K562 (cell line): ENCODE data around the gene LINC00632. TPM values are rescaled to one million over a fixed set of nuclear protein-coding genes. Genes with fewer than 3 reads are reported as not detected.

Experiments
- ATAC-seq: fragments of 200-7000 bp; cut with Tn5 transposase; 3 replicates; pipeline ENCODE4 v1.9.1; 2020; ENCODE audit warnings: moderate library complexity
- BruUV-seq: library from RNA; stranded (reverse); fragments of 400-500 nt; replicated peaks from 2 replicates; lab custom pipeline; 2021; lab: Mats Ljungman, UMichigan
- CTCF ChIA-PET: fragments of 300-600 bp; formaldehyde crosslinking; extraction: SDS; loops from one replicate; lab custom pipeline; 2021; ENCODE audit warnings: low intra/inter-chr PET ratio; lab: Yijun Ruan, JAX
- POLR2A ChIA-PET: fragments of 300-600, 350-650 bp; sonication (Branson Sonifier 250); formaldehyde crosslinking; extraction: SDS; loops from one replicate; lab custom pipeline; 2021; ENCODE audit warnings: antibody characterized with exemption, inconsistent platforms; lab: Yijun Ruan, JAX
- DNase-seq, 4 experiments: peaks; one replicate each; pipeline versions ENCODE4 v3.0.0 to v3.0.0-alpha.2; 2011 to 2018; ENCODE audit warnings: low spot score in 3 of 4, mixed read lengths in 3 of 4; ENCODE audit errors: extremely low read depth in 1 of 4
- FAIRE-seq: peaks from 2 replicates; lab custom pipeline; 2011; peaks lifted over from hg19 to GRCh38; lab: Jason Lieb, UNC
- H2AFZ ChIP-seq: 2 replicates; pipeline ENCODE4 v1.6.0; 2011; ENCODE audit warnings: low read depth, low read length, control low read depth, inconsistent platforms
- H3K27ac ChIP-seq: fragments of 200-600 bp; 3 replicates; pipeline ENCODE4 v1.8.0; 2011; ENCODE audit warnings: low read depth, mild to moderate bottlenecking, control low read depth, inconsistent platforms, low read length, moderate library complexity, mixed read lengths; ENCODE audit errors: extremely low read depth
- H3K27me3 ChIP-seq, 2 experiments: fragments of 300-600 bp in 1 of 2; 2 replicates in 1 of 2; 3 replicates in 1 of 2; pipeline versions ENCODE4 v1.6.0 to v1.8.0; 2011; ENCODE audit warnings: inconsistent platforms in 2 of 2, low read length in 2 of 2, mild to moderate bottlenecking in 1 of 2, mixed read lengths in 1 of 2, moderate library complexity in 1 of 2; ENCODE audit not compliant: control insufficient read depth in 2 of 2, insufficient read depth in 2 of 2
- H3K36me3 ChIP-seq: fragments of 300-600 bp; 3 replicates; pipeline ENCODE4 v1.8.0; 2011; ENCODE audit warnings: mild to moderate bottlenecking, low read length, inconsistent platforms; ENCODE audit not compliant: control insufficient read depth, insufficient read depth
- H3K4me1 ChIP-seq, 2 experiments: fragments of 200-600 bp in 1 of 2; replicated peaks in 1 of 2; 2 replicates in 1 of 2; 3 replicates in 1 of 2; pipeline versions ENCODE4 v1.5.1 to v1.8.0; 2011; ENCODE audit warnings: inconsistent platforms in 2 of 2, low read length in 2 of 2, mild to moderate bottlenecking in 1 of 2, mixed read lengths in 1 of 2, moderate library complexity in 1 of 2; ENCODE audit not compliant: control insufficient read depth in 2 of 2, insufficient read depth in 2 of 2
- H3K4me2 ChIP-seq: 2 replicates; pipeline ENCODE4 v1.6.1; 2011; ENCODE audit warnings: low read length, control low read depth, inconsistent platforms, mixed read lengths; ENCODE audit not compliant: insufficient read depth
- H3K4me3 ChIP-seq: fragments of 200-600 bp; sonication (generic), shearing (Covaris generic); 2 replicates; pipeline ENCODE4 v1.5.1; 2016; ENCODE audit warnings: control low read depth, inconsistent platforms
- H3K79me2 ChIP-seq: fragments of 200-600 bp; 3 replicates; pipeline ENCODE4 v1.8.0; 2011; ENCODE audit warnings: low read length, inconsistent platforms; ENCODE audit not compliant: control insufficient read depth, insufficient read depth
- H3K9ac ChIP-seq, 2 experiments: 2 replicates each; pipeline versions ENCODE4 v1.6.0 to v1.6.1; 2011; ENCODE audit warnings: low read depth in 2 of 2, low read length in 2 of 2, control low read depth in 1 of 2, inconsistent platforms in 1 of 2, mild to moderate bottlenecking in 1 of 2, mixed read lengths in 1 of 2; ENCODE audit not compliant: insufficient read depth in 1 of 2
- H3K9me1 ChIP-seq: one replicate; pipeline ENCODE4 v1.6.0; 2011; ENCODE audit warnings: inconsistent platforms, mild to moderate bottlenecking, low read length, moderate library complexity; ENCODE audit not compliant: control insufficient read depth, insufficient read depth
- H3K9me3 ChIP-seq: replicated peaks from 2 replicates; pipeline ENCODE4 v1.5.1; 2011; ENCODE audit warnings: low read depth, low read length, inconsistent platforms; ENCODE audit not compliant: control insufficient read depth, insufficient read depth
- H4K20me1 ChIP-seq: replicated peaks from 2 replicates; pipeline ENCODE4 v1.6.1; 2011; ENCODE audit warnings: low read length, inconsistent platforms, mixed read lengths; ENCODE audit not compliant: control insufficient read depth, insufficient read depth
- MED1 ChIP-seq: sonication (generic); formaldehyde crosslinking; IDR thresholded peaks from 2 replicates; pipeline ENCODE4 v1.8.1; 2023; ENCODE audit warnings: missing genetic modification reagents, borderline replicate concordance
- SNIP1 ChIP-seq: fragments of 450-650 bp; IDR thresholded peaks from 2 replicates; pipeline ENCODE4 v1.7.1; 2017; ENCODE audit warnings: low read depth, mild to moderate bottlenecking
- ZNF311 ChIP-seq: fragments of 250-450 bp; sonication (Bioruptor Pico); IDR thresholded peaks from 2 replicates; pipeline ENCODE4 v1.4.0; 2020; ENCODE audit warnings: mild to moderate bottlenecking, moderate library complexity
- WGBS: fragments of 100-300 bp; shearing (Covaris generic); methylation state at CpG from one replicate; pipeline ENCODE4 v1.1.6; 2016; ENCODE audit warnings: low coverage, mixed read lengths; ENCODE audit not compliant: insufficient coverage; ENCODE audit errors: missing lambda C conversion rate; 5-methylcytosine and 5-hydroxymethylcytosine counted together
- in situ Hi-C: fragments of 300-500 bp; cut with MboI; formaldehyde crosslinking; loops from 4 replicates; pipeline ENCODE4 v1.15.0; 2018; ENCODE audit warnings: inconsistent platforms, mixed read lengths
- intact Hi-C: fragments of 100-400 bp; cut with micrococcal nuclease; formaldehyde crosslinking; loops from 2 replicates; pipeline ENCODE4 v1.14.2; 2022
- polyA plus RNA-seq, 8 experiments: library from polyadenylated mRNA; depleted of rRNA in 4 of 8; stranded (reverse) in 5 of 8; unstranded in 3 of 8; fragments of >200 nt; fragmentation: Nextera tagmentation in 2 of 8; fragmentation: Illumina TruSeq in 1 of 8; extraction: Ambion mirVana in 2 of 8; extraction: Trizol in 1 of 8; gene quantifications; 2 replicates each; pipeline versions ENCODE4 v1.2.1 to v1.2.3, GENCODE V29; 2011 to 2014; ENCODE audit warnings: inconsistent platforms in 1 of 8, missing spikeins in 1 of 8
- total RNA-seq, 7 experiments: library from RNA; depleted of rRNA in 6 of 7; stranded (reverse); fragments of >200 nt in 6 of 7; fragmentation: Illumina TruSeq in 2 of 7; extraction: Trizol in 2 of 7; gene quantifications; 2 replicates each; pipeline versions ENCODE4 v1.2.1 to v1.2.3, GENCODE V29; 2011 to 2021; ENCODE audit warnings: low replicate concordance in 1 of 7

Gene LINC00632
- total and polyA plus RNA-seq, 9 of the 15 experiments (the other 6 are each of a cell fraction or from before 2014, with no cell fraction given): 0.06 to 0.20 TPM; not detected in 7

DNA sequence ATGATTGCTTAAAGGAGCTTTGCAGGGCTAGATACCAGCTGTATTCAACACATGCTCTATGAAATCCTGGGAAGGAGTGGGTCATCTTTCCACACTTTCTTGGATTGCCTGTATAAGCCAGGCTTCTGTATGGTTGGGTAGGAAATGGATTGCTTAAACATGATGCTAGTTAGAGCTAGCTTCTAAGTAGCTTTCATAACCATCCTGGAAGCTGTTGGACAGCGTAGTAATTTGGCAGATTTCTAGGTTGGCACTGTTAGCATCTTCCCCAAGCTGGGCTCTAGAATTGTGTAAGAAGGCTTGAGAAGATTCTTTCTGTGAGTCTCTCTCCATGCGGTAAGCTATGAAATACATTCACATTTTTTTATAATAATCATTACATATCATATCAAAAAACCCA is 127.3 kb downstream of the LINC00632 start:
- no peak for FAIRE-seq
- TF ChIP-seq ZNF311 (CRISPR knock-in tag): no peak
- TF ChIP-seq SNIP1: no peak
- no peak for TF ChIP-seq MED1 (CRISPR knock-in tag)
- TF ChIP-seq, all 486 proteins: peak for 0
- POLR2A ChIA-PET: no interaction called here

More for the DNA sequence above, 127.3 kb downstream of the LINC00632 start:
- Histone ChIP-seq H3K27ac (no peak overlapping the region), H3K9ac (no peak overlapping the region), H3K36me3 (no peaks in the 10 kb centered on the region), H4K20me1 (no peaks in the 10 kb centered on the region), H3K79me2 (no peaks in the 10 kb centered on the region), H3K9me3 (no peaks in the 10 kb centered on the region), H3K27me3 (no peaks in the 10 kb centered on the region), H3K4me1 (no peaks in the 10 kb centered on the region), H2AFZ (no peak overlapping the region), H3K4me3 (no peak overlapping the region), H3K4me2 (no peak overlapping the region), H3K9me1 (no peaks in the 10 kb centered on the region)
- intact Hi-C loops (no loop called here), in situ Hi-C loops (no loop called here)
- CTCF ChIA-PET: no interaction called here
- no peak for DNase-seq
- no peak for ATAC-seq
- no TSS peak for BruUV-seq
- 3% methylated on average over 2 of the region's 2 CpGs for WGBS

Other genes starting within 250 kb of the LINC00632 start
- gene SOX3, start 204.7 kb upstream of the LINC00632 start, total RNA-seq (2014; rRNA removed): not detected in 2 replicates
- not detected in 2 replicates for gene SOX3, start 204.7 kb upstream of the LINC00632 start, total RNA-seq (2014; rRNA removed; fragmentation: Illumina TruSeq; extraction: Trizol)
- gene SOX3, start 204.7 kb upstream of the LINC00632 start, total RNA-seq (2015; rRNA removed; fragmentation: Illumina TruSeq; extraction: Trizol): not detected in 2 replicates
- gene SOX3, start 204.7 kb upstream of the LINC00632 start, total RNA-seq (2021): not detected in 2 replicates
- gene SOX3, start 204.7 kb upstream of the LINC00632 start, polyA plus RNA-seq (2011; rRNA removed): not detected in 2 replicates
- gene SOX3, start 204.7 kb upstream of the LINC00632 start, polyA plus RNA-seq (2014; fragmentation: Illumina TruSeq; extraction: Trizol): not detected in 2 replicates
- gene SOX3, start 204.7 kb upstream of the LINC00632 start, polyA plus RNA-seq (2014; fragmentation: Nextera tagmentation; extraction: Ambion mirVana): not detected
- gene SOX3, start 204.7 kb upstream of the LINC00632 start, polyA plus RNA-seq (2014; rRNA removed): not detected in 2 replicates